Prostate gland (tissue), 2 donors: ENCODE measurements around the gene NXPH4.

Experiments used
- POLR2AphosphoS5 ChIP-seq: sonication (generic); formaldehyde crosslinking; IDR thresholded peaks from one replicate; pipeline ENCODE4 v1.6.1; 2017; ENCODE audit warnings: antibody characterized with exemption
- TF ChIP-seq, protein P1 (sequence below), 4 experiments: fragments of 200-600 bp in 2 of 4; fragments of 450-650 bp in 2 of 4; sonication (generic) in 2 of 4; IDR thresholded peaks; 1 replicate in 3 of 4; 2 replicates in 1 of 4; pipeline ENCODE4 v1.5.1; 2016 to 2019; ENCODE audit warnings: antibody characterized with exemption in 4 of 4, mild to moderate bottlenecking in 2 of 4, moderate library complexity in 2 of 4

DNA sequence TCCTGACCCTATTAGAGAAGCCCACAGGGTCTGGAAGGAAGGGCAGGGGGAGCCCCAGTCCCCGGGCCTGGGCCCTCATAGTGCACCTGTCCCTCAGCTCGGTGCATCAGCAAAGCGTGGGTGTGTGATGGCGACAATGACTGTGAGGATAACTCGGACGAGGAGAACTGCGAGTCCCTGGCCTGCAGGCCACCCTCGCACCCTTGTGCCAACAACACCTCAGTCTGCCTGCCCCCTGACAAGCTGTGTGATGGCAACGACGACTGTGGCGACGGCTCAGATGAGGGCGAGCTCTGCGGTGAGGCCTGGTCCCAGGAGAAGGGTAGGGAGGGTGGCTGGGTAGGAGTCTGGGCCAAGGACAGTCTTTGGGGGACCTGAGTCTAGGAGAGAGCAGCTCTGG lies 42.9 kb upstream of the NXPH4 start:
- TF ChIP-seq, protein P1, sequence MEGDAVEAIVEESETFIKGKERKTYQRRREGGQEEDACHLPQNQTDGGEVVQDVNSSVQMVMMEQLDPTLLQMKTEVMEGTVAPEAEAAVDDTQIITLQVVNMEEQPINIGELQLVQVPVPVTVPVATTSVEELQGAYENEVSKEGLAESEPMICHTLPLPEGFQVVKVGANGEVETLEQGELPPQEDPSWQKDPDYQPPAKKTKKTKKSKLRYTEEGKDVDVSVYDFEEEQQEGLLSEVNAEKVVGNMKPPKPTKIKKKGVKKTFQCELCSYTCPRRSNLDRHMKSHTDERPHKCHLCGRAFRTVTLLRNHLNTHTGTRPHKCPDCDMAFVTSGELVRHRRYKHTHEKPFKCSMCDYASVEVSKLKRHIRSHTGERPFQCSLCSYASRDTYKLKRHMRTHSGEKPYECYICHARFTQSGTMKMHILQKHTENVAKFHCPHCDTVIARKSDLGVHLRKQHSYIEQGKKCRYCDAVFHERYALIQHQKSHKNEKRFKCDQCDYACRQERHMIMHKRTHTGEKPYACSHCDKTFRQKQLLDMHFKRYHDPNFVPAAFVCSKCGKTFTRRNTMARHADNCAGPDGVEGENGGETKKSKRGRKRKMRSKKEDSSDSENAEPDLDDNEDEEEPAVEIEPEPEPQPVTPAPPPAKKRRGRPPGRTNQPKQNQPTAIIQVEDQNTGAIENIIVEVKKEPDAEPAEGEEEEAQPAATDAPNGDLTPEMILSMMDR (IDR thresholded peaks at IDR 0.05): no peak
- TF ChIP-seq POLR2AphosphoS5: no peak
